SK-N-SH treated with all-trans-retinoic acid at 6 μM for 48 hours (cell line): ENCODE measurements around the gene LAMA3.

Experiments used
- ATAC-seq: fragments of 200-7000 bp; cut with Tn5 transposase; 3 replicates; pipeline ENCODE4 v1.9.1; 2020; ENCODE audit warnings: mild to moderate bottlenecking, moderate library complexity
- ARNTL ChIP-seq: fragments of 450-650 bp; formaldehyde crosslinking; IDR thresholded peaks from 2 replicates; pipeline ENCODE4 v1.5.0; 2020; ENCODE audit warnings: low read depth, mild to moderate bottlenecking, moderate library complexity, borderline replicate concordance
- BACH2 ChIP-seq: fragments of 250-450 bp; sonication (Bioruptor Pico); IDR thresholded peaks from 2 replicates; pipeline ENCODE4 v1.9.0; 2021; ENCODE audit warnings: mild to moderate bottlenecking, borderline replicate concordance
- CREB5 ChIP-seq: fragments of 250-450 bp; sonication (Bioruptor Pico); IDR thresholded peaks from 2 replicates; pipeline ENCODE4 v1.5.1; 2020; ENCODE audit warnings: low read depth, mild to moderate bottlenecking, moderate library complexity
- CSDC2 ChIP-seq: fragments of 250-450 bp; sonication (Bioruptor Pico); IDR thresholded peaks from 2 replicates; pipeline ENCODE4 v1.5.0; 2020; ENCODE audit warnings: mild to moderate bottlenecking, moderate library complexity
- CSRNP3 ChIP-seq: fragments of 250-450 bp; sonication (Bioruptor Pico); IDR thresholded peaks from 2 replicates; pipeline ENCODE4 v1.5.1; 2021; ENCODE audit warnings: mild to moderate bottlenecking, moderate library complexity
- ESRRG ChIP-seq: fragments of 250-450 bp; sonication (Bioruptor Pico); IDR thresholded peaks from 2 replicates; pipeline ENCODE4 v1.6.1; 2021; ENCODE audit warnings: mild to moderate bottlenecking
- ISL1 ChIP-seq: fragments of 250-450 bp; sonication (Bioruptor Pico); IDR thresholded peaks from 2 replicates; pipeline ENCODE4 v2.1.2; 2022; ENCODE audit warnings: mild to moderate bottlenecking, moderate library complexity
- OSR1 ChIP-seq: fragments of 250-450 bp; sonication (Bioruptor Pico); IDR thresholded peaks from 2 replicates; pipeline ENCODE4 v1.8.0; 2022; ENCODE audit warnings: moderate library complexity, mild to moderate bottlenecking, inconsistent platforms
- PATZ1 ChIP-seq: fragments of 250-450 bp; sonication (Bioruptor Pico); IDR thresholded peaks from 2 replicates; pipeline ENCODE4 v1.8.0; 2020; ENCODE audit warnings: mild to moderate bottlenecking, moderate library complexity, borderline replicate concordance
- PPARA ChIP-seq: fragments of 250-450 bp; sonication (Bioruptor Pico); IDR thresholded peaks from 2 replicates; pipeline ENCODE4 v1.5.0; 2020; ENCODE audit warnings: mild to moderate bottlenecking, borderline replicate concordance
- RARB ChIP-seq: fragments of 250-450 bp; sonication (Bioruptor Pico); IDR thresholded peaks from 2 replicates; pipeline ENCODE4 v1.8.0; 2021; ENCODE audit warnings: mild to moderate bottlenecking, moderate library complexity
- SNAI2 ChIP-seq: fragments of 250-450 bp; sonication (Bioruptor Pico); IDR thresholded peaks from 2 replicates; pipeline ENCODE4 v1.5.0; 2020; ENCODE audit warnings: mild to moderate bottlenecking, moderate library complexity
- TCF4 ChIP-seq: fragments of 250-450 bp; sonication (Bioruptor Pico); IDR thresholded peaks from 2 replicates; pipeline ENCODE4 v1.8.0; 2021; ENCODE audit warnings: mild to moderate bottlenecking, moderate library complexity, borderline replicate concordance
- TOX ChIP-seq: fragments of 250-450 bp; sonication (Bioruptor Pico); IDR thresholded peaks from 2 replicates; pipeline ENCODE4 v1.8.0; 2021; ENCODE audit warnings: mild to moderate bottlenecking, moderate library complexity, borderline replicate concordance
- TSHZ2 ChIP-seq: fragments of 250-450 bp; sonication (Bioruptor Pico); IDR thresholded peaks from 2 replicates; pipeline ENCODE4 v1.5.0; 2020; ENCODE audit warnings: mild to moderate bottlenecking, moderate library complexity
- ZC3H10 ChIP-seq: fragments of 250-450 bp; sonication (Bioruptor Pico); IDR thresholded peaks from 2 replicates; pipeline ENCODE4 v1.5.1; 2021; ENCODE audit warnings: mild to moderate bottlenecking, moderate library complexity
- ZFP3 ChIP-seq: fragments of 250-450 bp; sonication (Bioruptor Pico); IDR thresholded peaks from 2 replicates; pipeline ENCODE4 v1.5.0; 2020; ENCODE audit warnings: mild to moderate bottlenecking, moderate library complexity
- ZFP30 ChIP-seq: fragments of 450-650 bp; formaldehyde crosslinking; IDR thresholded peaks from 2 replicates; pipeline ENCODE4 v1.5.0; 2022; ENCODE audit warnings: mild to moderate bottlenecking, moderate library complexity
- ZNF565 ChIP-seq: fragments of 450-650 bp; formaldehyde crosslinking; conservative IDR thresholded peaks from 2 replicates; pipeline ENCODE4 v1.5.0; 2020; ENCODE audit warnings: low read depth, mild to moderate bottlenecking, moderate library complexity
- ZNF70 ChIP-seq: fragments of 450-650 bp; formaldehyde crosslinking; IDR thresholded peaks from 2 replicates; pipeline ENCODE4 v1.5.0; 2020; ENCODE audit warnings: mild to moderate bottlenecking, moderate library complexity
- ZNF8 ChIP-seq: fragments of 450-650 bp; formaldehyde crosslinking; IDR thresholded peaks from 2 replicates; pipeline ENCODE4 v1.5.0; 2020; ENCODE audit warnings: mild to moderate bottlenecking, moderate library complexity

LAMA3 gene

GRCh38 chr18:23646282-23646681 lies 43.0 kb upstream of the LAMA3 start:
- ATAC-seq: no peak
- TF ChIP-seq CSDC2 (CRISPR knock-in tag): no peak

GRCh38 chr18:23648456-23648855 lies 40.8 kb upstream of the LAMA3 start:
- ATAC-seq: no peak
- TF ChIP-seq ARNTL (no peak), ISL1 (CRISPR knock-in tag) (no peak), ZNF70 (CRISPR knock-in tag) (no peak), TCF4 (CRISPR knock-in tag) (no peak), TSHZ2 (no peak), ZFP30 (CRISPR knock-in tag) (no peak), CREB5 (CRISPR knock-in tag) (no peak), BACH2 (no peak), CSDC2 (CRISPR knock-in tag) (no peak), PATZ1 (CRISPR knock-in tag) (no peak), ZFP3 (CRISPR knock-in tag) (no peak), ESRRG (CRISPR knock-in tag) (no peak), OSR1 (CRISPR knock-in tag) (no peak), ZNF8 (CRISPR knock-in tag) (no peak), TOX (CRISPR knock-in tag) (no peak), CSRNP3 (CRISPR knock-in tag) (no peak), ZNF565 (CRISPR knock-in tag) (no peak), PPARA (CRISPR knock-in tag) (no peak), ZC3H10 (CRISPR knock-in tag) (no peak), RARB (CRISPR knock-in tag) (no peak)

- no peak for TF ChIP-seq OSR1 (CRISPR knock-in tag)
- TF ChIP-seq ZC3H10 (CRISPR knock-in tag): no peak
- TF ChIP-seq CREB5 (CRISPR knock-in tag): no peak
- TF ChIP-seq ZFP3 (CRISPR knock-in tag): no peak
- TF ChIP-seq RARB (CRISPR knock-in tag): no peak
- TF ChIP-seq ARNTL: no peak
- TF ChIP-seq SNAI2 (CRISPR knock-in tag): no peak
- TF ChIP-seq PPARA (CRISPR knock-in tag): no peak
- ATAC-seq: no peak
These were observed 40.2 kb upstream of the LAMA3 start for GRCh38 chr18:23648940-23649607.
